GM12872 (cell line): ENCODE measurements around the gene IL32.

ENCODE experiments used
- TF ChIP-seq, protein P1 (sequence below): IDR thresholded peaks from 3 replicates; pipeline ENCODE4 v1.5.1; 2011; ENCODE audit warnings: low read depth, mild to moderate bottlenecking, low read length, moderate library complexity; ENCODE audit not compliant: insufficient read depth

The IL32 gene

DNA sequence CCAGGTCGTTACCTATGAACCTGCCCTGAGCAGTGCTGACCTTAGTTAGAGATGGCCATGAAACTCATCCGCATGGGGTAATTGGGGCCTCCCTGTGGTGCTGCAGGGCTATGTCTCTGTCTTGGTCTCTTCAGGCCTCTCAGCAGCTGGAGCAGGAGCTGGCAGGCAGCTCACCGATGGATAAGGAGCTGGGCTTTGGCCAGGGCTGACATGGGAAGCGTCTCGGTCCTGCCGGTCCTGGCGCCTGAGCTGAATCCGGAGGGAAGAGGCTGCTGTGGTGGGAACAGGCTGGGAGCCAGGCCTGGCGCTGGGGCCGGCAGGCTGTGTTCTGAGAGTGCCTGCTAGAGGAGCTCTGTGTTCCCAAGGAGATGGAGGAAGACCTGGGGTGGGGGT is 10.1 kb downstream of the IL32 start:
- TF ChIP-seq, protein P1, sequence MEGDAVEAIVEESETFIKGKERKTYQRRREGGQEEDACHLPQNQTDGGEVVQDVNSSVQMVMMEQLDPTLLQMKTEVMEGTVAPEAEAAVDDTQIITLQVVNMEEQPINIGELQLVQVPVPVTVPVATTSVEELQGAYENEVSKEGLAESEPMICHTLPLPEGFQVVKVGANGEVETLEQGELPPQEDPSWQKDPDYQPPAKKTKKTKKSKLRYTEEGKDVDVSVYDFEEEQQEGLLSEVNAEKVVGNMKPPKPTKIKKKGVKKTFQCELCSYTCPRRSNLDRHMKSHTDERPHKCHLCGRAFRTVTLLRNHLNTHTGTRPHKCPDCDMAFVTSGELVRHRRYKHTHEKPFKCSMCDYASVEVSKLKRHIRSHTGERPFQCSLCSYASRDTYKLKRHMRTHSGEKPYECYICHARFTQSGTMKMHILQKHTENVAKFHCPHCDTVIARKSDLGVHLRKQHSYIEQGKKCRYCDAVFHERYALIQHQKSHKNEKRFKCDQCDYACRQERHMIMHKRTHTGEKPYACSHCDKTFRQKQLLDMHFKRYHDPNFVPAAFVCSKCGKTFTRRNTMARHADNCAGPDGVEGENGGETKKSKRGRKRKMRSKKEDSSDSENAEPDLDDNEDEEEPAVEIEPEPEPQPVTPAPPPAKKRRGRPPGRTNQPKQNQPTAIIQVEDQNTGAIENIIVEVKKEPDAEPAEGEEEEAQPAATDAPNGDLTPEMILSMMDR, result no peak

DNA sequence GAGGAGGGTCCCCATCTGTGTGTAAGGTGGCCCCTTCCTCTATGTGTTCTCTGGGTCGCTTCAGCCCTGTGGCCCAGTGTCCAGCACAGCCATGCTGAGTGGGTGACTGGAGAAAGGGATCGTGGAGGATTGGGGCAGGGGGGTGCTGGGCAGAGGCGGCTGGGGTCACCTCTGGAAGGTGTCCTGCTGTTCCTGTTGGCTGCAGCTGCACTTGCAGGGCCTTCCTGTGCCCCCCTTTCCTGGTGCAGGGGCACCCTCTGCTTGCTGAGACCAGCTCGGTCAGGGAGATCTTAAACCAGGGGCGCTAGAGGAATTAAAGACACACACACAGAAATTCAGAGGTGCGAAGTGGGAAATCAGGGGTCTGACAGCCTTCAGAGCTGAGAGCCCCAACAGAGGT is 11.1 kb downstream of the IL32 start:
- TF ChIP-seq, protein P1, result no peak

DNA sequence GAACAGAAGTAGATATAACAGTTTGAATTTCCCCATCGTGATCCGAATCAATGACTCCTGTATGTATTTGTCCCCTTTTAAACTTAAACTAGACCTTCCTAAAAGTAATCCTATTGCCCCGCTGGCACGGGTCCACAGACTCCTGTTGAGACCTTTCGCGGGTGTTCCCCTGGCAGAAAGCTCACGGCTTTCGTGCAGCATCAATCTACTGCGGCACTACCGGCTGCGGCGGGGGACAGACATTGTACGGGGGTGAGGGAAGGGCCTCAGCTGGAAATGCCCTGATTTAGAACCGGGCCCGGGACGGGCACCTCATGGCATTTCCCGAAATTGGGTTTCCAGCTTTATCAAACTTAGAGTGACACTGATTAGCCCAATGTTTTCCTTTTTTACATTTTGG is 14.6 kb downstream of the IL32 start:
- TF ChIP-seq, protein P1, result no peak

DNA sequence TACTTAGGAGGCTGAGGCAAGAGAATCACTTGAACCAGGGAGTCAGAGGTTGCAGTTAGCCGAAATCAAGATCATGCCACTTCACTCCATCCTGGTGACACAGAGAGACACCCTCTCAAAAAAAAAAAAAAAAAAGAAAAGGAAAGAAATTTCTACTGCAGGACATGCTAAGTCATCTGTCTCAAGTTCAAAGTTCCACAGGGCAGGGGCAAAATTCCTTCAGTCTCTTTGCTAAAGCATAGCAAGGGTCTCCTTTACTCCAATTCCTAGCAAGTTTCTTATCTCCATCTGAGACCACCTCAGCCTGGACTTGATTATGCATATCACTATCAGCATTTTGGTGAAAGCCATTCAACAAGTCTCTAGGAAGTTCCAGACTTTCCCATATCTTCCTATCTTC is 19.1 kb downstream of the IL32 start:
- TF ChIP-seq, protein P1, result no peak

DNA sequence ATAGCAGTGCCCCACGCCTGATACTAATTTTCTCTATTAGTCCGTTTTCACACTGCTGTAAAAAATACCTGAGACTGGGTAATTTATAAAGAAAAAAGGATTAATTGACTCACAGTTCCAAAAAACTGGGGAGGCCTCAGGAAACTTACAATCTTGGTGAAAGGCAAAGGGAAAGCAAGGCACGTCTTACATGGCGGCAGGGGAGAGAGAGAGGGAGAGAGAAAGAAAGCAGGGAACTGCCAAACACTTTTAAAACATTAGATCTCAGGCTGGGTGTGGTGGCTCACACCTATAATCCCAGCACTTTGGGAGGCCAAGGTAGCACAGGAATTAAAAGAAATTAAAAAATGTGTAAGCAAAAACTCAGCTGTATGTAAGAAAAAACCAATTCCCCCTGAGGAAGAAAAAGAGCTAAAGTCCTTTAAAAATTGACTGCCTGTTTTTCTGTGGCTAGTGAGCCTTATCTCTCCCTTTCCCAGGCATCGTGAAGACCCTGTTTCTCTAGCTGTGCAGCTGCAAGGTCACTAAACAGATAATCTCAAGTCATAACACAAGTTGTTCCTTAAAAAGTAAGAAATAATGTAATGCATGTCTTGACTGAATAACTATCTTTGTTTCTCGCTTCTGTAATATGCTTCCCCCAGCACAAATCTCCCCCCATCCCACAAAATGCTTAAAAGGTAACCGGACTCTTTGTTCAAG is 19.7 kb downstream of the IL32 start:
- TF ChIP-seq, protein P1, result no peak

DNA sequence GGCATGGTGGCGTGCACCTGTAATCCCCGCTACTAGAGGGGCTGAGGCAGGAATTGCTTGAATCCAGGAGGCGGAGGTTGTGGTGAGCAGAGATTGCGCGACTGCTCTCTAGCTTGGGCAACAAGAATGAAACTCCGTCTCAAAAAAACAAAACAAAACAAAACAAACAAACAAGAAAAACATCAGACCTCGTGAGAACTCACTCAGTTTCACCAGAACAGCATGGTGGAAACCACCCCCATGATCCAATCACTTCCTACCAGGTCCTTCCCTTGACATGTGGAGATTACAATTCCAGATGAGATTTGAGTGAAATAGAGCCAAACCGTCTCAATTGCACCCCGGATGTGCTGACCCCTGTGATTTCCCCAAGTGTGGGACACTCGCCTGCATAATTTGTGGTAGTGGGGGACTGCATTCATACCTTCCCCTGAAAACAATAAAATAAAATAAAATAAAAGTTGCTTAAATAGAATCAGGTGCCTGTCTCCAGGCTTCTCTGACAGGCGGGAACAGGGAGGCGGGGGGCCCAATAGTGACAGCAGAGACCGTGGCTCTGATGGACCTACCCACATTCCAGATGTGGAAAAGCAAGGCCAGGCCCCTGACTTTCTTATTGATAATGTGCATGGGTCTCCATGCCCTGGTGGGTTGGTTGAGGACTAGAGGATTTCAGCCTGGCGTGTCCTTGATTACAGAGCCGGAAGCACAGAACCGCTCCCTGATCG is 20.6 kb downstream of the IL32 start:
- TF ChIP-seq, protein P1, result no peak

DNA sequence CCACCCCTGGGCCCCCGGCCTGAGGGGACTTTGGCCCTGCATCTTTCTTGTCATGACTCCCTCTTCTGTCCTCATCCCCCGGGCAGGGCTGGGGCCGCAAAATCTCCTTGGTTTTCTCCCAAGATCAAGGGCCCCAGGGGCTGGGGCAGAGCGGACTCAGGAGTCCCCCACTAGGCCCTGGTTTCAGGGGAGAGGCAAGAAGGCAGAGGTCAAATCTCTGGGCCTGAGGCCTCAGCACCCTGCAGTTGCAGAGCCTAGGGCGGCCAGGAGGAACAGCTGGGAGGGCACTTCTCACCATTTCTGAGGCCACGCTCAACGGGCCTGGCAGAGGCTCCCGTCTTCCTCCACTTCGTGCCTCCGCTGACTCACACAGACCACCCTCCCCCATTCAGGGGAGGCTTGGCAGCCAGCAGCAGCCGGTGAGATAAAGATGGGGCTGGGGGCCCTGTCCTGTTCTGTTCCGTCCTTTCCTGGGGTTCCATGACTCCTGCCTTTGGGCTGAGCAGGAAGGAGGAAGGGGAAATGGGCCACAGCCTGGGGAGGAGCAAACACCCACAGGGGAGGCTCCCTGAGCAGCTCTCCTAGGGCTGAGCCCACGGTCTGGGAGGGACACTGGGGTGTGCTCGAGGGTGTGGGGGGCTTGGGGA is 21.3 kb downstream of the IL32 start:
- TF ChIP-seq, protein P1, result no peak
